H9 (cell line): ENCODE data around the gene SLC48A1. TPM values are rescaled to one million over a fixed set of nuclear protein-coding genes. Genes with fewer than 3 reads are reported as not detected.

Experiments used
- DNase-seq: peaks from one replicate; pipeline ENCODE4 v3.0.0-alpha.2; 2017
- H2AFZ ChIP-seq: one replicate; pipeline ENCODE4 v1.6.1; 2013; ENCODE audit warnings: mild to moderate bottlenecking, low read length, control low read depth, moderate library complexity
- H2AK5ac ChIP-seq: 2 replicates; pipeline ENCODE4 v1.6.1; 2013; ENCODE audit warnings: low read length, control low read depth, mixed read lengths; ENCODE audit not compliant: insufficient read length
- H2BK120ac ChIP-seq: one replicate; pipeline ENCODE4 v1.6.1; 2013; ENCODE audit warnings: low read depth, mild to moderate bottlenecking, low read length, control low read depth, inconsistent platforms; ENCODE audit not compliant: poor library complexity, severe bottlenecking
- H2BK12ac ChIP-seq: 2 replicates; pipeline ENCODE4 v1.6.1; 2013; ENCODE audit warnings: low read length, control low read depth, mixed read lengths, low read depth; ENCODE audit not compliant: insufficient read length
- H2BK15ac ChIP-seq: 2 replicates; pipeline ENCODE4 v1.6.1; 2013; ENCODE audit warnings: low read depth, low read length, control low read depth
- H2BK20ac ChIP-seq: one replicate; pipeline ENCODE4 v1.6.1; 2013; ENCODE audit warnings: low read depth, mild to moderate bottlenecking, low read length, control low read depth, inconsistent platforms; ENCODE audit not compliant: poor library complexity, severe bottlenecking
- H2BK5ac ChIP-seq: 2 replicates; pipeline ENCODE4 v1.6.1; 2013; ENCODE audit warnings: low read length, control low read depth, mixed read lengths; ENCODE audit not compliant: insufficient read length
- H3K14ac ChIP-seq: 2 replicates; pipeline ENCODE4 v1.6.1; 2013; ENCODE audit warnings: low read length, control low read depth; ENCODE audit not compliant: insufficient read depth
- H3K18ac ChIP-seq: 2 replicates; pipeline ENCODE4 v1.6.1; 2013; ENCODE audit warnings: low read depth, mild to moderate bottlenecking, mixed read lengths, low read length, control low read depth; ENCODE audit not compliant: insufficient read length
- H3K23ac ChIP-seq: 2 replicates; pipeline ENCODE4 v1.6.1; 2013; ENCODE audit warnings: low read length, control low read depth, mixed read lengths, low read depth; ENCODE audit not compliant: insufficient read length
- H3K23me2 ChIP-seq: 2 replicates; pipeline ENCODE4 v1.6.1; 2013; ENCODE audit warnings: low read depth, mild to moderate bottlenecking, mixed read lengths, low read length, control low read depth; ENCODE audit not compliant: insufficient read length, poor library complexity, severe bottlenecking
- H3K27ac ChIP-seq: 2 replicates; pipeline ENCODE4 v1.5.1; 2013; ENCODE audit warnings: low read length, control low read depth, mixed read lengths, low read depth; ENCODE audit not compliant: insufficient read length
- H3K27me3 ChIP-seq: 2 replicates; pipeline ENCODE4 v1.6.1; 2013; ENCODE audit warnings: low read length, control low read depth, inconsistent platforms; ENCODE audit not compliant: insufficient read depth
- H3K4ac ChIP-seq: 2 replicates; pipeline ENCODE4 v1.6.1; 2013; ENCODE audit warnings: low read depth, mild to moderate bottlenecking, control low read depth, inconsistent platforms, low read length, moderate library complexity
- H3K4me1 ChIP-seq: 2 replicates; pipeline ENCODE4 v1.6.1; 2013; ENCODE audit warnings: low read length, control low read depth, inconsistent platforms; ENCODE audit not compliant: insufficient read depth
- H3K4me2 ChIP-seq: 2 replicates; pipeline ENCODE4 v1.6.1; 2013; ENCODE audit warnings: low read length, control low read depth, mixed read lengths; ENCODE audit not compliant: insufficient read length, insufficient read depth
- H3K56ac ChIP-seq: 2 replicates; pipeline ENCODE4 v1.6.1; 2013; ENCODE audit warnings: low read depth, mild to moderate bottlenecking, mixed read lengths, low read length, control low read depth; ENCODE audit not compliant: insufficient read length
- H3K79me1 ChIP-seq: 2 replicates; pipeline ENCODE4 v1.6.1; 2013; ENCODE audit warnings: low read depth, mild to moderate bottlenecking, moderate library complexity, low read length, control low read depth, inconsistent platforms; ENCODE audit not compliant: insufficient read depth, poor library complexity, severe bottlenecking
- H3K79me2 ChIP-seq: 2 replicates; pipeline ENCODE4 v1.6.1; 2013; ENCODE audit warnings: low read length, control low read depth, inconsistent platforms; ENCODE audit not compliant: insufficient read depth
- H3K9ac ChIP-seq: 2 replicates; pipeline ENCODE4 v1.6.1; 2013; ENCODE audit warnings: low read length, control low read depth, mixed read lengths; ENCODE audit not compliant: insufficient read length; ENCODE audit errors: extremely low read depth
- H3K9me3 ChIP-seq: one replicate; pipeline ENCODE4 v1.6.1; 2013; ENCODE audit warnings: low read depth, low read length, inconsistent platforms; ENCODE audit not compliant: control insufficient read depth
- H3T11ph ChIP-seq: one replicate; pipeline ENCODE4 v1.6.1; 2013; ENCODE audit warnings: mild to moderate bottlenecking, low read length, control low read depth, inconsistent platforms
- H4K20me1 ChIP-seq: one replicate; pipeline ENCODE4 v1.6.1; 2013; ENCODE audit not compliant: control insufficient read depth, insufficient read length, insufficient read depth
- H4K5ac ChIP-seq: 2 replicates; pipeline ENCODE4 v1.6.1; 2013; ENCODE audit warnings: low read depth, mild to moderate bottlenecking, mixed read lengths, low read length, control low read depth; ENCODE audit not compliant: insufficient read length
- H4K8ac ChIP-seq: replicated peaks from 2 replicates; pipeline ENCODE4 v1.6.1; 2013; ENCODE audit warnings: low read length, control low read depth, mixed read lengths, low read depth; ENCODE audit not compliant: insufficient read length
- H4K91ac ChIP-seq: 2 replicates; pipeline ENCODE4 v1.6.1; 2013; ENCODE audit warnings: low read depth, mild to moderate bottlenecking, moderate library complexity, mixed read lengths, low read length, control low read depth; ENCODE audit not compliant: insufficient read length
- H3K27ac Mint-ChIP-seq, 3 experiments: 2 replicates in 2 of 3; 3 replicates in 1 of 3; pipeline ENCODE4 v1.8.0; 2020 to 2021; ENCODE audit warnings: mixed read lengths in 3 of 3, mild to moderate bottlenecking in 1 of 3, moderate library complexity in 1 of 3
- H3K27me3 Mint-ChIP-seq: 2 replicates; pipeline ENCODE4 v1.8.0; 2021; ENCODE audit warnings: low read depth, mild to moderate bottlenecking, moderate library complexity, mixed read lengths
- H3K36me3 Mint-ChIP-seq, 3 experiments: 2 replicates in 2 of 3; 3 replicates in 1 of 3; pipeline ENCODE4 v1.8.0; 2020 to 2021; ENCODE audit warnings: low read depth in 3 of 3, mixed read lengths in 3 of 3; ENCODE audit not compliant: insufficient read depth in 1 of 3
- H3K4me1 Mint-ChIP-seq, 2 experiments: 2 replicates each; pipeline ENCODE4 v1.8.0; 2020; ENCODE audit warnings: mixed read lengths in 2 of 2
- H3K4me3 Mint-ChIP-seq, 2 experiments: 2 replicates in 1 of 2; 3 replicates in 1 of 2; pipeline ENCODE4 v1.8.0; 2020 to 2021; ENCODE audit warnings: mild to moderate bottlenecking in 2 of 2, mixed read lengths in 2 of 2, moderate library complexity in 1 of 2
- H3K9me3 Mint-ChIP-seq, 2 experiments: 2 replicates in 1 of 2; 3 replicates in 1 of 2; pipeline ENCODE4 v1.8.0; 2020; ENCODE audit warnings: mild to moderate bottlenecking in 2 of 2, mixed read lengths in 2 of 2, moderate library complexity in 1 of 2
- WGBS: extraction: QIAGEN DNeasy Blood & Tissue Kit; methylation state at CpG from one replicate; pipeline ENCODE4 v1.1.7; 2013; ENCODE audit warnings: missing lambda C conversion rate, low lambda C conversion rate, mixed read lengths; ENCODE audit not compliant: insufficient read length; ENCODE audit errors: extremely low coverage; 5-methylcytosine and 5-hydroxymethylcytosine counted together
- total RNA-seq: library from RNA; stranded (reverse); gene quantifications from 2 replicates; pipeline ENCODE4 v1.2.1, GENCODE V29; 2021
- TF ChIP-seq, protein P1 (sequence below): fragments of 200-600 bp; sonication (generic); conservative IDR thresholded peaks from 3 replicates; pipeline ENCODE4 v1.8.0; 2021; ENCODE audit warnings: antibody characterized with exemption, mild to moderate bottlenecking

SLC48A1 gene
- total RNA-seq, 1 experiment from 2014 or later: 10.6 TPM

DNA sequence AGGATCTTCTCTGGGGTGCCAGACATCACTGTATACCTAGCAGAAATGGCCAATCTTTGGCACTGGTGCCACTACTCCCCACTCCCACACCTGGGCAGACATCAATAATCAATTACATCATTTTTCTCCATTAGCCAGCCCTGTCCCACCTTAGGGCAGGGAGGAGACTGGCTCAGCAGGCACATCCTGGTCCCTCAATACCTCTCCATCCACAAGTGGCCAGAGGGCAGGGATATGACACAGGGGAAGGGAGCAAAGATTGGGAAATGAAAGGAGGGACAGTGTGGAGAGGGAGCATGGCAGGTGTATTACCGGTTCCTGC, 24.6 kb upstream of the SLC48A1 start:
- no peak overlapping the region for H2AK5ac ChIP-seq
- H2BK15ac ChIP-seq: no peak overlapping the region
- H2BK120ac ChIP-seq: no peak overlapping the region
- H2AFZ ChIP-seq: no peak overlapping the region
- H4K20me1 ChIP-seq: no peaks in the 10 kb centered on the region
- H2BK12ac ChIP-seq: no peak overlapping the region
- no peak overlapping the region for H4K8ac ChIP-seq
- Mint-ChIP-seq H3K27me3 (peaks cover 7% of the 10 kb centered on the region), H3K9me3 (no peaks in the 10 kb centered on the region), H3K27ac (no peak overlapping the region), H3K4me3 (no peak overlapping the region), H3K36me3 (peaks cover 0 to 10% (median 2%) of the 10 kb centered on the region in 3 experiments; a peak in 3 of 7 replicates), H3K4me1 (peaks cover 30 to 34% of the 10 kb centered on the region in 2 experiments)
- H3K79me2 ChIP-seq: no peaks in the 10 kb centered on the region
- no peak overlapping the region for H3K56ac ChIP-seq
- no peaks in the 10 kb centered on the region for H3K27me3 ChIP-seq
- H3K79me1 ChIP-seq: no peaks in the 10 kb centered on the region
- no peak overlapping the region for H4K5ac ChIP-seq
- H3K4me2 ChIP-seq: no peak overlapping the region
- H4K91ac ChIP-seq: no peak overlapping the region
- no peak overlapping the region for H3K23ac ChIP-seq
- no peak for DNase-seq
- no peak overlapping the region for H2BK20ac ChIP-seq
- no peak overlapping the region for H3K9ac ChIP-seq
- H3T11ph ChIP-seq: no peak overlapping the region
- H3K23me2 ChIP-seq: no peaks in the 10 kb centered on the region
- no peak overlapping the region for H3K18ac ChIP-seq
- no peak overlapping the region for H3K27ac ChIP-seq
- TF ChIP-seq, protein P1, sequence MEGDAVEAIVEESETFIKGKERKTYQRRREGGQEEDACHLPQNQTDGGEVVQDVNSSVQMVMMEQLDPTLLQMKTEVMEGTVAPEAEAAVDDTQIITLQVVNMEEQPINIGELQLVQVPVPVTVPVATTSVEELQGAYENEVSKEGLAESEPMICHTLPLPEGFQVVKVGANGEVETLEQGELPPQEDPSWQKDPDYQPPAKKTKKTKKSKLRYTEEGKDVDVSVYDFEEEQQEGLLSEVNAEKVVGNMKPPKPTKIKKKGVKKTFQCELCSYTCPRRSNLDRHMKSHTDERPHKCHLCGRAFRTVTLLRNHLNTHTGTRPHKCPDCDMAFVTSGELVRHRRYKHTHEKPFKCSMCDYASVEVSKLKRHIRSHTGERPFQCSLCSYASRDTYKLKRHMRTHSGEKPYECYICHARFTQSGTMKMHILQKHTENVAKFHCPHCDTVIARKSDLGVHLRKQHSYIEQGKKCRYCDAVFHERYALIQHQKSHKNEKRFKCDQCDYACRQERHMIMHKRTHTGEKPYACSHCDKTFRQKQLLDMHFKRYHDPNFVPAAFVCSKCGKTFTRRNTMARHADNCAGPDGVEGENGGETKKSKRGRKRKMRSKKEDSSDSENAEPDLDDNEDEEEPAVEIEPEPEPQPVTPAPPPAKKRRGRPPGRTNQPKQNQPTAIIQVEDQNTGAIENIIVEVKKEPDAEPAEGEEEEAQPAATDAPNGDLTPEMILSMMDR: no peak
- no peak overlapping the region for H3K4ac ChIP-seq
- no peaks in the 10 kb centered on the region for H3K9me3 ChIP-seq
- no peak overlapping the region for H3K14ac ChIP-seq
- WGBS: no CpG with 5 or more reads among the region's 1 CpG
- H2BK5ac ChIP-seq: no peak overlapping the region
- H3K4me1 ChIP-seq: peaks cover 11% of the 10 kb centered on the region
